HG03060 (cell line): ENCODE measurements around the gene TAC3.
"Not testable (repeated sequence)": the region's sequence is repeated elsewhere in the genome, so short reads cannot be mapped to it uniquely, and the experiment has no call there.

Source experiments
- ATAC-seq: cut with Tn5 transposase; IDR thresholded peaks from one replicate; pipeline ENCODE4 v1.9.1; 2021; ENCODE audit warnings: low read depth, moderate number of reproducible peaks; ENCODE audit not compliant: unreplicated experiment

The TAC3 gene

GRCh38 chr12:57039016-57039798, 22.9 kb upstream of the TAC3 start:
- no peak for ATAC-seq

- ATAC-seq, result no peak
Observed at GRCh38 chr12:57037264-57037663, 20.9 kb upstream of the TAC3 start.

GRCh38 chr12:57033431-57033830, 17.1 kb upstream of the TAC3 start:
- no peak for ATAC-seq

- no peak for ATAC-seq
Observed at GRCh38 chr12:57031789-57032188, 15.5 kb upstream of the TAC3 start.

GRCh38 chr12:57031138-57031725, 14.9 kb upstream of the TAC3 start:
- ATAC-seq, result no peak

- no peak for ATAC-seq
Observed at GRCh38 chr12:57029457-57029856, 13.1 kb upstream of the TAC3 start.

GRCh38 chr12:57027805-57028153, 11.4 kb upstream of the TAC3 start:
- no peak for ATAC-seq

GRCh38 chr12:57027011-57027804, 10.9 kb upstream of the TAC3 start:
- ATAC-seq, result no peak

- ATAC-seq, result no peak
Observed at GRCh38 chr12:57025196-57025595, 8.9 kb upstream of the TAC3 start.

GRCh38 chr12:57022324-57022723, 6.0 kb upstream of the TAC3 start:
- ATAC-seq, result not testable (repeated sequence)

- no peak for ATAC-seq
Observed at GRCh38 chr12:57019983-57020719, 3.8 kb upstream of the TAC3 start.

GRCh38 chr12:57018906-57019305, 2.6 kb upstream of the TAC3 start:
- ATAC-seq, result no peak

GRCh38 chr12:57018353-57018752, 2.0 kb upstream of the TAC3 start:
- ATAC-seq, result not testable (repeated sequence)

- no peak for ATAC-seq
Observed at GRCh38 chr12:57012600-57013465, 3.5 kb downstream of the TAC3 start.

- ATAC-seq, result no peak
Observed at GRCh38 chr12:57011438-57012424, 4.6 kb downstream of the TAC3 start.

GRCh38 chr12:57010627-57011247, 5.6 kb downstream of the TAC3 start:
- no peak for ATAC-seq

- no peak for ATAC-seq
Observed at GRCh38 chr12:57009949-57010626, 6.2 kb downstream of the TAC3 start.

GRCh38 chr12:57008178-57008577, 8.2 kb downstream of the TAC3 start:
- no peak for ATAC-seq
